ENCODE measurements around the gene GLUD2. TPM values are rescaled to one million over a fixed set of nuclear protein-coding genes. Genes with fewer than 3 reads are reported as not detected.

GLUD2 gene
- total RNA-seq, 1 donor from 2014 or later: 1.5 TPM

- H3K27ac ChIP-seq (replicated peaks): no peak overlapping the region
- H3K4me1 ChIP-seq: peaks cover 19% of the 10 kb centered on the region
- TF ChIP-seq, protein P1, sequence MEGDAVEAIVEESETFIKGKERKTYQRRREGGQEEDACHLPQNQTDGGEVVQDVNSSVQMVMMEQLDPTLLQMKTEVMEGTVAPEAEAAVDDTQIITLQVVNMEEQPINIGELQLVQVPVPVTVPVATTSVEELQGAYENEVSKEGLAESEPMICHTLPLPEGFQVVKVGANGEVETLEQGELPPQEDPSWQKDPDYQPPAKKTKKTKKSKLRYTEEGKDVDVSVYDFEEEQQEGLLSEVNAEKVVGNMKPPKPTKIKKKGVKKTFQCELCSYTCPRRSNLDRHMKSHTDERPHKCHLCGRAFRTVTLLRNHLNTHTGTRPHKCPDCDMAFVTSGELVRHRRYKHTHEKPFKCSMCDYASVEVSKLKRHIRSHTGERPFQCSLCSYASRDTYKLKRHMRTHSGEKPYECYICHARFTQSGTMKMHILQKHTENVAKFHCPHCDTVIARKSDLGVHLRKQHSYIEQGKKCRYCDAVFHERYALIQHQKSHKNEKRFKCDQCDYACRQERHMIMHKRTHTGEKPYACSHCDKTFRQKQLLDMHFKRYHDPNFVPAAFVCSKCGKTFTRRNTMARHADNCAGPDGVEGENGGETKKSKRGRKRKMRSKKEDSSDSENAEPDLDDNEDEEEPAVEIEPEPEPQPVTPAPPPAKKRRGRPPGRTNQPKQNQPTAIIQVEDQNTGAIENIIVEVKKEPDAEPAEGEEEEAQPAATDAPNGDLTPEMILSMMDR (IDR thresholded peaks at IDR 0.05; ENCODE audit: borderline replicate concordance): no peak
- H3K36me3 ChIP-seq: no peaks in the 10 kb centered on the region
- no peak for DNase-seq
- intact Hi-C loops (cut with micrococcal nuclease): no loop called here
- no peaks in the 10 kb centered on the region for H3K9me3 ChIP-seq (replicated peaks)
- H3K4me3 ChIP-seq: no peak overlapping the region
- no peaks in the 10 kb centered on the region for H3K27me3 ChIP-seq (ENCODE audit: low read depth)
Measured at GRCh38 chrX:121010218-121010617, 37.2 kb upstream of the GLUD2 start.

GRCh38 chrX:121011254-121011653 lies 36.2 kb upstream of the GLUD2 start:
- no peak for DNase-seq
- no peaks in the 10 kb centered on the region for H3K36me3 ChIP-seq
- TF ChIP-seq, protein P1 (IDR thresholded peaks at IDR 0.05; ENCODE audit: borderline replicate concordance): no peak
- H3K27ac ChIP-seq (replicated peaks): no peak overlapping the region
- H3K4me1 ChIP-seq: peaks cover 19% of the 10 kb centered on the region
- H3K4me3 ChIP-seq: no peak overlapping the region
- no peaks in the 10 kb centered on the region for H3K27me3 ChIP-seq (ENCODE audit: low read depth)
- intact Hi-C loops (cut with micrococcal nuclease): no loop called here
- H3K9me3 ChIP-seq (replicated peaks): no peaks in the 10 kb centered on the region

GRCh38 chrX:121013897-121014455 lies 33.4 kb upstream of the GLUD2 start:
- Histone ChIP-seq H3K9me3 (replicated peaks) (no peaks in the 10 kb centered on the region), H3K4me3 (no peak overlapping the region), H3K27me3 (ENCODE audit: low read depth) (no peaks in the 10 kb centered on the region), H3K27ac (replicated peaks) (no peak overlapping the region), H3K36me3 (no peaks in the 10 kb centered on the region), H3K4me1 (peaks cover 16% of the 10 kb centered on the region)
- intact Hi-C loops (cut with micrococcal nuclease): no loop called here
- DNase-seq: no peak
- TF ChIP-seq, protein P1 (IDR thresholded peaks at IDR 0.05; ENCODE audit: borderline replicate concordance): no peak

GRCh38 chrX:121014826-121015225 lies 32.6 kb upstream of the GLUD2 start:
- DNase-seq: no peak
- Histone ChIP-seq H3K27me3 (ENCODE audit: low read depth) (no peaks in the 10 kb centered on the region), H3K27ac (replicated peaks) (no peak overlapping the region), H3K36me3 (no peaks in the 10 kb centered on the region), H3K4me3 (no peak overlapping the region), H3K9me3 (replicated peaks) (no peaks in the 10 kb centered on the region), H3K4me1 (peaks cover 8% of the 10 kb centered on the region)
- intact Hi-C loops (cut with micrococcal nuclease): no loop called here
- TF ChIP-seq, protein P1 (IDR thresholded peaks at IDR 0.05; ENCODE audit: borderline replicate concordance): no peak

DNA sequence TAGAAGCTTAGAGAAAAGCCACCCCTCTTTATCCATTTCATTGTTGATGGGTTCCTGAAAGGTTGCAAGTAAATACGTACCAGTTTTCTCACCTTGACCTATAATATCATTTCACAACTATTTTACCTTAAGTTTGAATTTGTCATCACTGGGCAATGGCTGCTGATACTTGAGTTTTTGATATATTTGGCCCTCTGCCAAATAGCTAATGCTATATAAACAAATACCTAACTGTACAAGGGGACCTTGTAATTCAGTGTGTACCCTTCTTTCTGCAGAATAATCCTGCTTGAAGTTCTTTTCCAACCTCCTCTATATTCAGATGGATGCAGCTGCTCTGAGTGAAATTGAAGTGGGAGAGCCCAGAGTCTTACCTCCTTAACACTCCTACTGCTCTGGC lies 19.0 kb upstream of the GLUD2 start:
- H3K27ac ChIP-seq (replicated peaks): no peak overlapping the region
- no peaks in the 10 kb centered on the region for H3K9me3 ChIP-seq (replicated peaks)
- TF ChIP-seq, protein P1 (IDR thresholded peaks at IDR 0.05; ENCODE audit: borderline replicate concordance): no peak
- no peaks in the 10 kb centered on the region for H3K36me3 ChIP-seq
- no peaks in the 10 kb centered on the region for H3K27me3 ChIP-seq (ENCODE audit: low read depth)
- DNase-seq: no peak
- intact Hi-C loops (cut with micrococcal nuclease): no loop called here
- no peaks in the 10 kb centered on the region for H3K4me1 ChIP-seq
- H3K4me3 ChIP-seq: no peak overlapping the region

Data from left ventricle myocardium inferior (tissue), 1 donor.